Endothelial cell of umbilical vein (primary cell): Measurements from ENCODE around the gene ARHGEF10L. TPM values are rescaled to one million over a fixed set of nuclear protein-coding genes. Genes with fewer than 3 reads are reported as not detected.

Source experiments
- BruUV-seq: library from RNA; stranded (reverse); fragments of 400-500 nt; replicated peaks from 2 replicates; lab custom pipeline; 2021; lab: Mats Ljungman, UMichigan
- CTCF ChIA-PET: fragments of 300-600, 350-600 bp; sonication (Branson Sonifier 250); formaldehyde crosslinking; loops from one replicate; lab custom pipeline; 2021; ENCODE audit warnings: antibody characterized with exemption, inconsistent platforms; lab: Charles Lee
- POLR2A ChIA-PET: fragments of 300-600, 350-600 bp; sonication (Branson Sonifier 250); formaldehyde crosslinking; loops from one replicate; lab custom pipeline; 2021; ENCODE audit warnings: antibody characterized with exemption, inconsistent platforms; lab: Charles Lee
- DNase-seq: peaks from one replicate; pipeline ENCODE4 v3.0.0-alpha.2; 2011; ENCODE audit warnings: low read depth, low spot score
- FAIRE-seq: peaks from 2 replicates; lab custom pipeline; 2011; peaks lifted over from hg19 to GRCh38; lab: Jason Lieb, UNC
- H2AFZ ChIP-seq: 2 replicates; pipeline ENCODE4 v1.6.0; 2012; ENCODE audit warnings: low read depth, low read length, control low read depth, inconsistent platforms
- H3K27ac ChIP-seq: 2 replicates; pipeline ENCODE4 v1.5.1; 2011; ENCODE audit warnings: low read depth, mild to moderate bottlenecking, control low read depth, low read length, moderate library complexity; ENCODE audit not compliant: insufficient read depth
- H3K27me3 ChIP-seq, 2 experiments: 2 replicates each; pipeline versions ENCODE4 v1.6.0 to v1.6.1; 2011; ENCODE audit warnings: low read length in 2 of 2, mixed read lengths in 1 of 2; ENCODE audit not compliant: control insufficient read depth in 2 of 2, insufficient read depth in 2 of 2
- H3K36me3 ChIP-seq, 2 experiments: 2 replicates in 1 of 2; 3 replicates in 1 of 2; pipeline ENCODE4 v1.5.1; 2011; ENCODE audit warnings: low read length in 2 of 2, mild to moderate bottlenecking in 1 of 2, moderate library complexity in 1 of 2; ENCODE audit not compliant: control insufficient read depth in 2 of 2, insufficient read depth in 2 of 2; ENCODE audit errors: extremely low read depth in 1 of 2
- H3K4me1 ChIP-seq: 3 replicates; pipeline ENCODE4 v1.5.1; 2011; ENCODE audit warnings: mild to moderate bottlenecking, low read length; ENCODE audit not compliant: control insufficient read depth, insufficient read depth; ENCODE audit errors: extremely low read depth
- H3K4me2 ChIP-seq: 2 replicates; pipeline ENCODE4 v1.6.1; 2011; ENCODE audit warnings: low read length, control low read depth, mixed read lengths; ENCODE audit not compliant: insufficient read depth
- H3K4me3 ChIP-seq, 3 experiments: fragments of 200-600 bp in 1 of 3; sonication (generic), shearing (Covaris generic) in 1 of 3; replicated peaks in 1 of 3; 2 replicates each; pipeline ENCODE4 v1.5.1; 2011 to 2016; ENCODE audit warnings: control low read depth in 3 of 3, low read length in 3 of 3, mild to moderate bottlenecking in 2 of 3, inconsistent platforms in 1 of 3, low read depth in 1 of 3, moderate library complexity in 1 of 3; ENCODE audit not compliant: insufficient read depth in 1 of 3
- H3K79me2 ChIP-seq: 2 replicates; pipeline ENCODE4 v1.6.0; 2012; ENCODE audit warnings: low read length, inconsistent platforms; ENCODE audit not compliant: control insufficient read depth, insufficient read depth
- H3K9ac ChIP-seq: replicated peaks from 2 replicates; pipeline ENCODE3; 2011; ENCODE audit warnings: low read length, control low read depth; ENCODE audit not compliant: insufficient read depth; ENCODE audit errors: extremely low read depth
- H3K9me1 ChIP-seq: replicated peaks from 3 replicates; pipeline ENCODE4 v1.6.0; 2011; ENCODE audit warnings: mild to moderate bottlenecking, low read length; ENCODE audit not compliant: control insufficient read depth, insufficient read depth; ENCODE audit errors: extremely low read depth
- H3K9me3 ChIP-seq: replicated peaks from 2 replicates; pipeline ENCODE4 v1.5.1; 2012; ENCODE audit warnings: low read length, inconsistent platforms; ENCODE audit not compliant: control insufficient read depth, insufficient read depth
- H4K20me1 ChIP-seq: replicated peaks from 2 replicates; pipeline ENCODE3; 2011; ENCODE audit warnings: mild to moderate bottlenecking, low read length; ENCODE audit not compliant: control insufficient read depth, insufficient read depth; ENCODE audit errors: extremely low read depth
- EZH2 ChIP-seq: IDR thresholded peaks from 2 replicates; pipeline ENCODE4 v1.6.1; 2012; ENCODE audit warnings: borderline replicate concordance, low read depth, mild to moderate bottlenecking, moderate library complexity, low read length, inconsistent platforms; ENCODE audit not compliant: severe bottlenecking
- FOS ChIP-seq: IDR thresholded peaks from 2 replicates; pipeline ENCODE4 v1.6.1; 2011; ENCODE audit warnings: mild to moderate bottlenecking, low read length, moderate library complexity, borderline replicate concordance; ENCODE audit not compliant: insufficient read depth
- GATA2 ChIP-seq: IDR thresholded peaks from 2 replicates; pipeline ENCODE4 v1.7.0; 2011; ENCODE audit warnings: low read depth, mild to moderate bottlenecking, moderate library complexity, mixed read lengths, low read length; ENCODE audit not compliant: insufficient read length, insufficient read depth
- JUN ChIP-seq: IDR thresholded peaks from 2 replicates; pipeline ENCODE4 v1.6.1; 2011; ENCODE audit warnings: borderline replicate concordance, low read depth; ENCODE audit not compliant: insufficient read length, insufficient read depth
- MYC ChIP-seq: IDR thresholded peaks from one replicate; pipeline ENCODE4 v1.6.1; 2011; ENCODE audit warnings: mild to moderate bottlenecking, low read depth, low read length
- POLR2A ChIP-seq: IDR thresholded peaks from 2 replicates; pipeline ENCODE4 v1.6.1; 2012; ENCODE audit warnings: low read depth, mild to moderate bottlenecking, control low read depth, low read length
- POLR2AphosphoS5 ChIP-seq: IDR thresholded peaks from 2 replicates; pipeline ENCODE4 v1.6.1; 2012; ENCODE audit warnings: low read depth, mild to moderate bottlenecking, control low read depth, low read length, moderate library complexity; ENCODE audit not compliant: insufficient read depth
- dilution Hi-C: fragments of 300-500 bp; cut with MboI; formaldehyde crosslinking; loops from one replicate; pipeline ENCODE4 v1.15.0; 2019; ENCODE audit warnings: low sequenced_read_pairs; ENCODE audit not compliant: extremely low pct_ligation_motif_present
- intact Hi-C: fragments of 100-400 bp; cut with micrococcal nuclease; formaldehyde crosslinking; loops from one replicate; pipeline ENCODE4 v1.10.0; 2022
- polyA plus RNA-seq, 4 experiments: library from polyadenylated mRNA; depleted of rRNA in 3 of 4; stranded (reverse) in 3 of 4; unstranded in 1 of 4; fragments of >200 nt; gene quantifications; 2 replicates each; pipeline versions ENCODE4 v1.2.1 to v1.2.3, GENCODE V29; 2011 to 2012; ENCODE audit warnings: missing spikeins in 1 of 4
- total RNA-seq: library from RNA; stranded (reverse); gene quantifications from 2 replicates; pipeline ENCODE4 v1.2.3, GENCODE V29; 2021
- TF ChIP-seq, protein P1 (sequence below), 2 donors: IDR thresholded peaks; 1 replicate in 1 of 2; 2 replicates in 1 of 2; pipeline ENCODE4 v1.5.1; 2011; ENCODE audit warnings: low read length in 2 of 2, mild to moderate bottlenecking in 2 of 2, moderate library complexity in 2 of 2, control low read depth in 1 of 2, inconsistent platforms in 1 of 2, low read depth in 1 of 2; ENCODE audit not compliant: insufficient read depth in 1 of 2; ENCODE audit errors: extremely low read depth in 1 of 2
- TF ChIP-seq, protein P2 (sequence below): IDR thresholded peaks from 2 replicates; pipeline ENCODE4 v1.6.1; 2011; ENCODE audit not compliant: insufficient read depth, insufficient read length

The ARHGEF10L gene
- total and polyA plus RNA-seq, 2 donors (not counting 3 experiments of a cell fraction or from before 2014, with no cell fraction given): 1.9 to 5.2 TPM

DNA sequence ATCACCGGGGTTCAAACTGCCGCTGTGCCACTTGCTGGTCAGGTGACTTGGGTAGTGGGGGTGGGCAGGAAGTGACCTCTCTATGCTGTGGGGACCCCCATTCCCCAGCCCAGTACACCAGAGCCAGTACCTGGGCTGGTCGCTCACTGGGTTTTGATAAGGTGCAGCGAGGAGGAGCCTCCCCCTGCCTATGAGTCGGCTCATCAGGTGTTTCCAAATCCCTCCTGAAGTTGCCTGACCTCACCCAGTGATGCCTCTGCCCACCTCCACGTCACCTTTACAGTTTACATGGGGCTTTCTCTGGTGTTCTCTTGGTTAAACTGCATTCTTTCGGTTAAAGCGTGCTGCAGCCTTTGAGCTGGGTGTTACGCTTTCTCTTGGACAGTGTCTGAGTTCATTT is 58.2 kb downstream of the ARHGEF10L start:
- FAIRE-seq: no peak
- no peak for TF ChIP-seq JUN
- TF ChIP-seq, protein P1, sequence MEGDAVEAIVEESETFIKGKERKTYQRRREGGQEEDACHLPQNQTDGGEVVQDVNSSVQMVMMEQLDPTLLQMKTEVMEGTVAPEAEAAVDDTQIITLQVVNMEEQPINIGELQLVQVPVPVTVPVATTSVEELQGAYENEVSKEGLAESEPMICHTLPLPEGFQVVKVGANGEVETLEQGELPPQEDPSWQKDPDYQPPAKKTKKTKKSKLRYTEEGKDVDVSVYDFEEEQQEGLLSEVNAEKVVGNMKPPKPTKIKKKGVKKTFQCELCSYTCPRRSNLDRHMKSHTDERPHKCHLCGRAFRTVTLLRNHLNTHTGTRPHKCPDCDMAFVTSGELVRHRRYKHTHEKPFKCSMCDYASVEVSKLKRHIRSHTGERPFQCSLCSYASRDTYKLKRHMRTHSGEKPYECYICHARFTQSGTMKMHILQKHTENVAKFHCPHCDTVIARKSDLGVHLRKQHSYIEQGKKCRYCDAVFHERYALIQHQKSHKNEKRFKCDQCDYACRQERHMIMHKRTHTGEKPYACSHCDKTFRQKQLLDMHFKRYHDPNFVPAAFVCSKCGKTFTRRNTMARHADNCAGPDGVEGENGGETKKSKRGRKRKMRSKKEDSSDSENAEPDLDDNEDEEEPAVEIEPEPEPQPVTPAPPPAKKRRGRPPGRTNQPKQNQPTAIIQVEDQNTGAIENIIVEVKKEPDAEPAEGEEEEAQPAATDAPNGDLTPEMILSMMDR (IDR thresholded peaks at IDR 0.05; ENCODE audit: extremely low read depth in 1 of 2, insufficient read depth in 1 of 2, low read depth in 1 of 2, low read length in 2 of 2): no peak
- no peak for TF ChIP-seq POLR2AphosphoS5
- no peak for TF ChIP-seq EZH2
- TF ChIP-seq GATA2: no peak
- TF ChIP-seq FOS: no peak
- TF ChIP-seq POLR2A: no peak
- TF ChIP-seq, protein P2, sequence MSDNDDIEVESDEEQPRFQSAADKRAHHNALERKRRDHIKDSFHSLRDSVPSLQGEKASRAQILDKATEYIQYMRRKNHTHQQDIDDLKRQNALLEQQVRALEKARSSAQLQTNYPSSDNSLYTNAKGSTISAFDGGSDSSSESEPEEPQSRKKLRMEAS: no peak
- TF ChIP-seq MYC: no peak
- no peak overlapping the region for H3K4me3 ChIP-seq

More for the DNA sequence above, 58.2 kb downstream of the ARHGEF10L start:
- Histone ChIP-seq H3K27ac (no peak overlapping the region), H3K9me1 (no peaks in the 10 kb centered on the region), H3K9ac (no peak overlapping the region), H3K79me2 (no peaks in the 10 kb centered on the region), H3K4me2 (no peak overlapping the region), H3K36me3 (no peaks in the 10 kb centered on the region), H2AFZ (no peak overlapping the region), H3K27me3 (no peaks in the 10 kb centered on the region), H3K4me1 (no peaks in the 10 kb centered on the region), H3K9me3 (no peaks in the 10 kb centered on the region), H4K20me1 (no peaks in the 10 kb centered on the region)
- dilution Hi-C loops (no loop called here), intact Hi-C loops (no loop called here)
- DNase-seq: no peak
- BruUV-seq: no TSS peak
- CTCF ChIA-PET: interaction anchor here (1.8 to 2.4 kb wide), 2 partner anchors 9 to 95 kb away, joined by 8 to 9 read pairs; no protein-coding TSS in a partner anchor
- POLR2A ChIA-PET: no interaction called here
